WTC11 (cell line): ENCODE results near the gene CNTNAP1. TPM values are rescaled to one million over a fixed set of nuclear protein-coding genes. Genes with fewer than 3 reads are reported as not detected.
A peak's percentile ranks its signal among the peaks of the same experiment; 100 is the strongest.

ENCODE experiments used
- ATAC-seq: fragments of 200-7000 bp; cut with Tn5 transposase; 2 replicates; pipeline ENCODE4 v1.10.0; 2021; ENCODE audit warnings: mild to moderate bottlenecking, moderate library complexity
- CTCF ChIA-PET: fragments of 300-600 bp; sonication (Branson Sonifier 250); formaldehyde crosslinking; loops from one replicate; lab custom pipeline; 2021; ENCODE audit warnings: antibody characterized with exemption; lab: Charles Lee
- POLR2A ChIA-PET: fragments of 350-600 bp; sonication (Branson Sonifier 250); formaldehyde crosslinking; loops from one replicate; lab custom pipeline; 2021; ENCODE audit warnings: antibody characterized with exemption; lab: Charles Lee
- DNase-seq: peaks from one replicate; pipeline ENCODE4 v3.0.0; 2021; ENCODE audit warnings: low spot score
- H3K27ac Mint-ChIP-seq: 2 replicates; pipeline ENCODE4 v1.8.0; 2021; ENCODE audit warnings: mixed read lengths
- H3K27me3 Mint-ChIP-seq: 2 replicates; pipeline ENCODE4 v1.8.0; 2021; ENCODE audit warnings: low read depth, mild to moderate bottlenecking, moderate library complexity, mixed read lengths
- H3K36me3 Mint-ChIP-seq: 2 replicates; pipeline ENCODE4 v1.8.0; 2021; ENCODE audit warnings: mixed read lengths
- H3K4me1 Mint-ChIP-seq: 2 replicates; pipeline ENCODE4 v1.8.0; 2022; ENCODE audit warnings: mixed read lengths
- H3K4me3 Mint-ChIP-seq: 2 replicates; pipeline ENCODE4 v1.8.0; 2021; ENCODE audit warnings: mild to moderate bottlenecking, moderate library complexity, mixed read lengths
- H3K9me3 Mint-ChIP-seq: 2 replicates; pipeline ENCODE4 v1.8.0; 2021; ENCODE audit warnings: mixed read lengths
- AFF4 ChIP-seq: sonication (generic); formaldehyde crosslinking; IDR thresholded peaks from 2 replicates; pipeline ENCODE4 v1.8.1; 2023; ENCODE audit warnings: mild to moderate bottlenecking, missing genetic modification reagents, borderline replicate concordance
- CREM ChIP-seq: sonication (generic); formaldehyde crosslinking; IDR thresholded peaks from 2 replicates; pipeline ENCODE4 v1.8.1; 2022; ENCODE audit warnings: mild to moderate bottlenecking, missing genetic modification reagents, moderate library complexity
- ELF4 ChIP-seq: sonication (generic); formaldehyde crosslinking; IDR thresholded peaks from 2 replicates; pipeline ENCODE4 v1.8.1; 2022; ENCODE audit warnings: low read depth, mild to moderate bottlenecking, moderate library complexity, missing genetic modification reagents
- FOXP1 ChIP-seq: sonication (generic); formaldehyde crosslinking; IDR thresholded peaks from 2 replicates; pipeline ENCODE4 v1.8.0; 2022; ENCODE audit warnings: missing genetic modification reagents, mild to moderate bottlenecking, moderate library complexity, borderline replicate concordance
- GABPB1 ChIP-seq: sonication (generic); formaldehyde crosslinking; IDR thresholded peaks from 2 replicates; pipeline ENCODE4 v1.8.1; 2023; ENCODE audit warnings: mild to moderate bottlenecking, missing genetic modification reagents
- NFATC4 ChIP-seq: fragments of 250-450 bp; sonication (Bioruptor Pico); IDR thresholded peaks from 2 replicates; pipeline ENCODE4 v1.9.0; 2021; ENCODE audit warnings: mild to moderate bottlenecking
- NFE2L1 ChIP-seq: sonication (generic); formaldehyde crosslinking; IDR thresholded peaks from 2 replicates; pipeline ENCODE4 v1.8.1; 2023; ENCODE audit warnings: missing genetic modification reagents
- NR3C1 ChIP-seq: sonication (generic); formaldehyde crosslinking; conservative IDR thresholded peaks from 2 replicates; pipeline ENCODE4 v1.8.1; 2023; ENCODE audit warnings: low read depth, mild to moderate bottlenecking, missing genetic modification reagents
- OVOL2 ChIP-seq: fragments of 250-450 bp; sonication (Bioruptor Pico); IDR thresholded peaks from 2 replicates; pipeline ENCODE4 v1.9.0; 2021; ENCODE audit warnings: mild to moderate bottlenecking, borderline replicate concordance
- PRRX2 ChIP-seq: fragments of 250-450 bp; sonication (Bioruptor Pico); IDR thresholded peaks from 2 replicates; pipeline ENCODE4 v1.8.0; 2021; ENCODE audit warnings: mild to moderate bottlenecking
- SP1 ChIP-seq: sonication (generic); formaldehyde crosslinking; conservative IDR thresholded peaks from 2 replicates; pipeline ENCODE4 v1.8.1; 2022; ENCODE audit warnings: missing genetic modification reagents
- USF2 ChIP-seq: sonication (generic); formaldehyde crosslinking; IDR thresholded peaks from 2 replicates; pipeline ENCODE4 v1.8.1; 2023; ENCODE audit warnings: mild to moderate bottlenecking, missing genetic modification reagents, moderate library complexity
- ZMAT4 ChIP-seq: fragments of 250-450 bp; sonication (Bioruptor Pico); IDR thresholded peaks from 2 replicates; pipeline ENCODE4 v1.9.0; 2021; ENCODE audit warnings: mild to moderate bottlenecking
- ZNF121 ChIP-seq: sonication (generic); formaldehyde crosslinking; IDR thresholded peaks from 2 replicates; pipeline ENCODE4 v1.8.0; 2023; ENCODE audit warnings: missing genetic modification reagents
- ZNF219 ChIP-seq: sonication (generic); formaldehyde crosslinking; IDR thresholded peaks from 2 replicates; pipeline ENCODE4 v1.8.0; 2023; ENCODE audit warnings: missing genetic modification reagents, mild to moderate bottlenecking, borderline replicate concordance
- ZNF232 ChIP-seq: sonication (generic); formaldehyde crosslinking; IDR thresholded peaks from 2 replicates; pipeline ENCODE4 v1.8.0; 2022; ENCODE audit warnings: mild to moderate bottlenecking, missing genetic modification reagents
- ZNF671 ChIP-seq: fragments of 250-450 bp; sonication (Bioruptor Pico); IDR thresholded peaks from 2 replicates; pipeline ENCODE4 v1.8.0; 2021; ENCODE audit warnings: mild to moderate bottlenecking
- total RNA-seq: library from RNA; stranded (reverse); gene quantifications from 3 replicates; pipeline ENCODE4 v1.2.3, GENCODE V29; 2021
- TF ChIP-seq, protein P1 (sequence below): sonication (generic); formaldehyde crosslinking; IDR thresholded peaks from 2 replicates; pipeline ENCODE4 v1.8.1; 2022; ENCODE audit warnings: mild to moderate bottlenecking, missing genetic modification reagents, moderate library complexity, borderline replicate concordance
- TF ChIP-seq, protein P2 (sequence below): sonication (generic); formaldehyde crosslinking; IDR thresholded peaks from 2 replicates; pipeline ENCODE4 v1.8.1; 2023; ENCODE audit warnings: mild to moderate bottlenecking, moderate library complexity, missing genetic modification reagents
- TF ChIP-seq, protein P3 (sequence below): sonication (generic); formaldehyde crosslinking; IDR thresholded peaks from 2 replicates; pipeline ENCODE4 v1.8.1; 2023; ENCODE audit warnings: mild to moderate bottlenecking, missing genetic modification reagents
- TF ChIP-seq, protein P4 (sequence below): fragments of 250-450 bp; sonication (Bioruptor Pico); IDR thresholded peaks from 2 replicates; pipeline ENCODE4 v2.1.2; 2022; ENCODE audit warnings: mild to moderate bottlenecking, moderate library complexity
- TF ChIP-seq, protein P5 (sequence below): sonication (generic); formaldehyde crosslinking; conservative IDR thresholded peaks from 2 replicates; pipeline ENCODE4 v1.8.1; 2022; ENCODE audit warnings: mild to moderate bottlenecking, missing genetic modification reagents

CNTNAP1 gene
- total RNA-seq, 1 experiment from 2014 or later: 12.1 TPM

GRCh38 chr17:42683407-42684034 lies 1.2 kb downstream of the CNTNAP1 start:
- no peaks in the 10 kb centered on the region for H3K9me3 Mint-ChIP-seq
- no peak overlapping the region for H3K27ac Mint-ChIP-seq
- DNase-seq (peak; percentile 66), ATAC-seq (peak; percentile 10)
- peaks cover 44% of the 10 kb centered on the region for H3K4me1 Mint-ChIP-seq
- ChIA-PET CTCF (interaction anchor here (0.6 to 2.5 kb wide), 26 partner anchors 9 to 883 kb away, joined by 3 to 51 read pairs (median 5); partner anchors contain the start of genes BECN1, PSMC3IP, RAMP2 and RETREG3), POLR2A (interaction anchor here (0.5 to 1.8 kb wide), 11 partner anchors 9 to 1002 kb away, joined by 3 to 7 read pairs (median 3); no protein-coding TSS in a partner anchor)
- H3K27me3 Mint-ChIP-seq: peaks cover 22% of the 10 kb centered on the region
- peak overlapping the region; percentile 80 for H3K4me3 Mint-ChIP-seq
- H3K36me3 Mint-ChIP-seq: peaks cover 14% of the 10 kb centered on the region; the same call in 1 of the 2 replicates
- no peak for TF ChIP-seq OVOL2 (CRISPR knock-in tag)
- TF ChIP-seq ZNF671 (CRISPR knock-in tag): no peak
- no peak for TF ChIP-seq ZNF232 (CRISPR knock-in tag)
- TF ChIP-seq, protein P1, sequence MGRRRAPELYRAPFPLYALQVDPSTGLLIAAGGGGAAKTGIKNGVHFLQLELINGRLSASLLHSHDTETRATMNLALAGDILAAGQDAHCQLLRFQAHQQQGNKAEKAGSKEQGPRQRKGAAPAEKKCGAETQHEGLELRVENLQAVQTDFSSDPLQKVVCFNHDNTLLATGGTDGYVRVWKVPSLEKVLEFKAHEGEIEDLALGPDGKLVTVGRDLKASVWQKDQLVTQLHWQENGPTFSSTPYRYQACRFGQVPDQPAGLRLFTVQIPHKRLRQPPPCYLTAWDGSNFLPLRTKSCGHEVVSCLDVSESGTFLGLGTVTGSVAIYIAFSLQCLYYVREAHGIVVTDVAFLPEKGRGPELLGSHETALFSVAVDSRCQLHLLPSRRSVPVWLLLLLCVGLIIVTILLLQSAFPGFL (CRISPR knock-in tag): no peak
- TF ChIP-seq USF2: no peak
- no peak for TF ChIP-seq NFE2L1
- TF ChIP-seq ZNF121 (CRISPR knock-in tag): no peak
- no peak for TF ChIP-seq FOXP1 (CRISPR knock-in tag)

GRCh38 chr17:42684929-42685556 lies 2.7 kb downstream of the CNTNAP1 start:
- no peaks in the 10 kb centered on the region for H3K9me3 Mint-ChIP-seq
- peaks cover 20% of the 10 kb centered on the region for H3K27me3 Mint-ChIP-seq
- ATAC-seq (no peak), DNase-seq (no peak)
- H3K4me1 Mint-ChIP-seq: peaks cover 39% of the 10 kb centered on the region
- peaks cover 14% of the 10 kb centered on the region; the same call in 1 of the 2 replicates for H3K36me3 Mint-ChIP-seq
- ChIA-PET POLR2A (interaction anchor here (0.6 kb wide), 1 partner anchor 88 kb away, joined by 3 read pairs; no protein-coding TSS in a partner anchor), CTCF (interaction anchor here (1.0 kb wide), 1 partner anchor 79 kb away, joined by 3 read pairs; no protein-coding TSS in a partner anchor)
- H3K4me3 Mint-ChIP-seq: no peak overlapping the region
- no peak overlapping the region for H3K27ac Mint-ChIP-seq
- TF ChIP-seq, protein P2, sequence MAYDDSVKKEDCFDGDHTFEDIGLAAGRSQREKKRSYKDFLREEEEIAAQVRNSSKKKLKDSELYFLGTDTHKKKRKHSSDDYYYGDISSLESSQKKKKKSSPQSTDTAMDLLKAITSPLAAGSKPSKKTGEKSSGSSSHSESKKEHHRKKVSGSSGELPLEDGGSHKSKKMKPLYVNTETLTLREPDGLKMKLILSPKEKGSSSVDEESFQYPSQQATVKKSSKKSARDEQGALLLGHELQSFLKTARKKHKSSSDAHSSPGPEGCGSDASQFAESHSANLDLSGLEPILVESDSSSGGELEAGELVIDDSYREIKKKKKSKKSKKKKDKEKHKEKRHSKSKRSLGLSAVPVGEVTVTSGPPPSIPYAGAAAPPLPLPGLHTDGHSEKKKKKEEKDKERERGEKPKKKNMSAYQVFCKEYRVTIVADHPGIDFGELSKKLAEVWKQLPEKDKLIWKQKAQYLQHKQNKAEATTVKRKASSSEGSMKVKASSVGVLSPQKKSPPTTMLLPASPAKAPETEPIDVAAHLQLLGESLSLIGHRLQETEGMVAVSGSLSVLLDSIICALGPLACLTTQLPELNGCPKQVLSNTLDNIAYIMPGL (CRISPR knock-in tag): no peak
- TF ChIP-seq AFF4 (CRISPR knock-in tag): no peak
- TF ChIP-seq, protein P3, sequence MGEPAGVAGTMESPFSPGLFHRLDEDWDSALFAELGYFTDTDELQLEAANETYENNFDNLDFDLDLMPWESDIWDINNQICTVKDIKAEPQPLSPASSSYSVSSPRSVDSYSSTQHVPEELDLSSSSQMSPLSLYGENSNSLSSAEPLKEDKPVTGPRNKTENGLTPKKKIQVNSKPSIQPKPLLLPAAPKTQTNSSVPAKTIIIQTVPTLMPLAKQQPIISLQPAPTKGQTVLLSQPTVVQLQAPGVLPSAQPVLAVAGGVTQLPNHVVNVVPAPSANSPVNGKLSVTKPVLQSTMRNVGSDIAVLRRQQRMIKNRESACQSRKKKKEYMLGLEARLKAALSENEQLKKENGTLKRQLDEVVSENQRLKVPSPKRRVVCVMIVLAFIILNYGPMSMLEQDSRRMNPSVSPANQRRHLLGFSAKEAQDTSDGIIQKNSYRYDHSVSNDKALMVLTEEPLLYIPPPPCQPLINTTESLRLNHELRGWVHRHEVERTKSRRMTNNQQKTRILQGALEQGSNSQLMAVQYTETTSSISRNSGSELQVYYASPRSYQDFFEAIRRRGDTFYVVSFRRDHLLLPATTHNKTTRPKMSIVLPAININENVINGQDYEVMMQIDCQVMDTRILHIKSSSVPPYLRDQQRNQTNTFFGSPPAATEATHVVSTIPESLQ: no peak
- TF ChIP-seq GABPB1: no peak
- TF ChIP-seq, protein P4, sequence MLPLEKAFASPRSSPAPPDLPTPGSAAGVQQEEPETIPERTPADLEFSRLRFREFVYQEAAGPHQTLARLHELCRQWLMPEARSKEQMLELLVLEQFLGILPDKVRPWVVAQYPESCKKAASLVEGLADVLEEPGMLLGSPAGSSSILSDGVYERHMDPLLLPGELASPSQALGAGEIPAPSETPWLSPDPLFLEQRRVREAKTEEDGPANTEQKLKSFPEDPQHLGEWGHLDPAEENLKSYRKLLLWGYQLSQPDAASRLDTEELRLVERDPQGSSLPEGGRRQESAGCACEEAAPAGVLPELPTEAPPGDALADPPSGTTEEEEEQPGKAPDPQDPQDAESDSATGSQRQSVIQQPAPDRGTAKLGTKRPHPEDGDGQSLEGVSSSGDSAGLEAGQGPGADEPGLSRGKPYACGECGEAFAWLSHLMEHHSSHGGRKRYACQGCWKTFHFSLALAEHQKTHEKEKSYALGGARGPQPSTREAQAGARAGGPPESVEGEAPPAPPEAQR (CRISPR knock-in tag): no peak
- no peak for TF ChIP-seq ZMAT4 (CRISPR knock-in tag)
- TF ChIP-seq ELF4 (CRISPR knock-in tag): no peak
- TF ChIP-seq NR3C1: no peak
- TF ChIP-seq, protein P5, sequence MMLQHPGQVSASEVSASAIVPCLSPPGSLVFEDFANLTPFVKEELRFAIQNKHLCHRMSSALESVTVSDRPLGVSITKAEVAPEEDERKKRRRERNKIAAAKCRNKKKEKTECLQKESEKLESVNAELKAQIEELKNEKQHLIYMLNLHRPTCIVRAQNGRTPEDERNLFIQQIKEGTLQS (CRISPR knock-in tag): no peak
- no peak for TF ChIP-seq ZNF219 (CRISPR knock-in tag)
- TF ChIP-seq CREM (CRISPR knock-in tag): no peak
- TF ChIP-seq PRRX2 (CRISPR knock-in tag): no peak
- no peak for TF ChIP-seq NFATC4 (CRISPR knock-in tag)
- no peak for TF ChIP-seq ZNF121 (CRISPR knock-in tag)
- TF ChIP-seq SP1 (CRISPR knock-in tag): no peak
